Stimulated activated CD8-positive, alpha-beta memory T cell treated with anti-CD3 and anti-CD28 coated beads, Interleukin-2, amount 100 ng/mL, for 48 hours (primary cell): Measurements from ENCODE around the gene UCN2.
A peak's percentile ranks its signal among the peaks of the same experiment; 100 is the strongest.

Source experiments
- DNase-seq, 2 donors: peaks; one replicate each; pipeline ENCODE4 v3.0.0-alpha.2; 2020; ENCODE audit warnings: low read depth in 2 of 2

The UCN2 gene

GRCh38 chr3:48563382-48563918 lies at the start of gene UCN2:
Gene UCN2, minus strand, starts transcription at chr3:48563781. Its CDS starts 657 bp downstream, at chr3:48563124.
- no peak for DNase-seq

- no peak for DNase-seq
Observed at GRCh38 chr3:48612309-48612708, 48.7 kb upstream of the UCN2 start.

DNA sequence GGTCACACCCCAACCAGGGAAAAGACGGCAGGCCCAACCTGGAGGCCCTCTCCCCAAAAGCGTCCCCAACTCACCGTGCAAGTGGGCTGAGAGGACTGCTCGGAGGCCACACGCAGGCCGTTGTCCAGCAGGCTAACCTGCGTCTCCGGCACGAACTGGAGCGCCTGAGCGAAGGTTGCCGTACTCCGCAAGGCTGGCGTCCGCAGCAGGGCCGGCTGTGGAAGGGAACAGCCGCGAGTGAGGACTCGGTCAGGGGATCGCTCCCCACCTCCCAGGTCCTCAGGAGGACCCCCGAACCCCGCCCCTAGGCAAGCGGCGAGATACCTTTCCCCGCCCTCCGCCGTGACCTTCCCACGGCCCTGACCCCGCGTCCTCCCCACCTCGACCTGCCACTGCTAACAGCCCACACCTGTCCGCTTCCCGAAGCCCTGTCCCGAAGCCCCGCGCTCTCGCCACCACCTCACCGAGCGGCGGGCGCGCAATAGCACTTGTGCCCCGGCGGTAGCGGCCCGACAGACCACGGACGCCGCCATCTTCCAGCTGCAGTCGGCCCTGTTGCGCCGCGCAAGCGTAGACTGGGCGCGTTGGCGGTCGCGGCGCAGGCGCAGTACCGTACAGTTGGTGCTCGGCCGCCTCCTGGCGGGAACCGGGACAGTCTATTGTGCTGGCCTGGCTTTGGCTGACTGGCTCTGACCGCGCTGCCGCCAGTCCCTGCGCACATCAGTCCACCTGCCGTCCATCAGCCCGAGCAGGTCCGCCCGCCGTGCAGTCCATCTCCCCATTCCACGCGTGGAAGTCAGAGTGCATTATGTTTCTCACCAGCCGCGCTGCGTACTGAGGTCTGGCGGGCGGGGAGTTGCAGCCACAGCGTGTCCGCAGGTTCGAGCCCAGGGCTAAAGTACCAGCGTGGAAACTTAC lies 45.8 kb upstream of the UCN2 start, which contains the start of gene UQCRC1:
Gene UQCRC1 (minus strand): TSS at position 559 of the 918 bp plus-strand sequence. CDS start 26 bp downstream, at position 533.
- DNase-seq, result peak; percentile 87 to 91

- no peak for DNase-seq
Observed at GRCh38 chr3:48607519-48607918, 43.9 kb upstream of the UCN2 start.

GRCh38 chr3:48601622-48601994 lies 38.0 kb upstream of the UCN2 start:
- no peak for DNase-seq

DNA sequence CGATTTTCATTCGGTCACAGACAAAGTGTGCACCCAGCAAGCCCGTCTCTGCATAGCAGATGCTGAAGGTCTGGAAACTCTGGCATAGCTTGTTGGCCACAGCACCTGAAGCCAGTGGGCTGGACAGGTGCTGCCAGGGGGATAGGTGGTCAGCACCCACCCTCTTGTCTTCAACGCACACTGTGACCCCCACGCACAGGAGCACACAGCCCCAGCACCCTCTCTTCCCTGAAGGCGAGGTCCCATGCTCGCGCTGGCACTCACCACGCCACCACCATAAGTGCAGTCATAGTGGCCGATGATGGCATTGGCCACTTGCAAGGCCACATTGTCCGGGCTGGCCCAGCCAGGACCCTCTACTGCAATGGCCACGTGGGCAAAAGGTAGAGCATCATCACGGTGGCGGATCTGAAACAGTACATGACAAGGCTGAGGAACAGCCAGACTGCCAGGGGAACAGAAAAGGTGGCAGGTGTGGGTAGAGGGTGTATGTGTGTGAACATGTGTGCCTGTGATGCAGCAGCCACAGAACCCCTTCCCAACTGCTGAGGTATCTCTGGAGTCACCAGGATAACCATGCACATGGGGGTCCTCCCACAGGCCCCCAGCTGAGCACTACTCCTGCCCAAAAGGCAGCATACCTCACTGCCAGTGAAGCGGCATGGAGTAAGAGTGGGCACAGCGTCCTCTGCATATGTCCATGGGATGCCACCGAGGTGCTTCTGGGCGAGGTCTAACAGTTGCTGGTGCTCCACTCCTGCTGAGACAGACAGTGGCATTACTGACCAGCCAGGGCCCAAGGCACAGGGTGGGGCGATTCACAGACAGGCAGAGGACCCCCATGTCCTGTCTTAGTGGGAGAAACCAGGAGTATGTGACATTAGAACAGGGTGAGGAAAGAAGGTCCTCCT lies 37.4 kb upstream of the UCN2 start:
- DNase-seq, result no peak

DNA sequence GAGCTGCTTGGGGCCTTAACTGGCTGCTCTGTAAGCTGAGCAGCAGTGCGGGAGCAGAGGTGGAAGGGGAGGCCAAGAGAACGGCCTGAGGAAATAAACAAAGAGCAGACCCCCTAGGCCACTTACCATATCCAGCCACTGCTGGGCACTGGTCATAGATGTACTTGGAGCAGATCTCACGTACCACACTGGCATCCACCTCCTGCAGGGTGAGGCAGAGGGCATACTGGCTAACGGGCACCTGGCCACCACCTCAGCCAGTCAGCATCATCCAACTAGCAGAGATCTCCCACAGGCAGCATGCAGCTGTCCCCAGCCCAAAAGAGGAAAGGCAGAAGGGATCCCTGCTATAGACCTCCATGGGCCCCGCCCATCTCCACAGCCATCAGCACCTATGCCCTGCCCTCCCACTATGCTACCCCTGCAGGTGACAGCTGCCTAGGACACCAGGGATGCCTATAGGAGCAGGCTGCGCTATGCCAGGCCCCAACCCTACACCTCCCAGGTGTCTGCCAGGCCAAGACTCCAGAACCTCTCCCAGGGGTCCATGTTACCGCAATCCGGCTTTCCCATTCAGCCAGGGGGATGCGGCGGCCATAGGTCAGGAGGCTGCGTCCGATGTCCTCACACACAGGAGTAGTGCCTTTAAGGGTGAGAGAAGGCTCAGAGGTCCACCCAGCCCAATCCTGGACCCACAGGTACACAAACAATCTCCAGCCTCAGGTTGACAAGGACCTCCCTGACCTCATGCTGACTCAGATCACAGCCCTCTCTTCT lies 36.1 kb upstream of the UCN2 start:
- no peak for DNase-seq

GRCh38 chr3:48599077-48599501 lies 35.5 kb upstream of the UCN2 start:
- no peak for DNase-seq

GRCh38 chr3:48598323-48599076 lies 34.9 kb upstream of the UCN2 start:
- DNase-seq, result no peak

DNA sequence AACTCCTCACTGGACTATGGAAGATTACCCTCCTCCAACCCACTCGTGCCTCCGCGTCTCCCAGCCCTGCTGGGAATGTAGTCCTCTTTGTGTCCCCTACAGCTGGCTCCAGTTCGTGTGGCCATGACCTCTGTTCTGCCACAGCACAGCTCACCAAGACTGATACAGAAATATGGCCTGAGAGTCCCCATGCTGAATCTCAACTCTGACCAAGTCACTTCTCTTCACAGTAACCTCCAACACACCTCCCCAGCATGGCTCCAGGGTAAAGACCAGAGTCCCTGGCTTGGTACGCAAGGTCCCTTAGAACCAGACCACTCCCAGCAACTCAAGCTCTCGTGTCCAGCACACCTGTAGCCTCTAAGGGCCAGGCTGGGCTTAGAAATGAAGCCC lies 33.8 kb upstream of the UCN2 start:
- DNase-seq, result no peak

GRCh38 chr3:48596676-48597407 lies 33.3 kb upstream of the UCN2 start:
- DNase-seq, result no peak

- DNase-seq, result no peak
Observed at GRCh38 chr3:48596157-48596556, 32.6 kb upstream of the UCN2 start.

GRCh38 chr3:48595526-48596121 lies 32.0 kb upstream of the UCN2 start:
- DNase-seq, result peak in 1 of 2 donors; percentile 9

DNA sequence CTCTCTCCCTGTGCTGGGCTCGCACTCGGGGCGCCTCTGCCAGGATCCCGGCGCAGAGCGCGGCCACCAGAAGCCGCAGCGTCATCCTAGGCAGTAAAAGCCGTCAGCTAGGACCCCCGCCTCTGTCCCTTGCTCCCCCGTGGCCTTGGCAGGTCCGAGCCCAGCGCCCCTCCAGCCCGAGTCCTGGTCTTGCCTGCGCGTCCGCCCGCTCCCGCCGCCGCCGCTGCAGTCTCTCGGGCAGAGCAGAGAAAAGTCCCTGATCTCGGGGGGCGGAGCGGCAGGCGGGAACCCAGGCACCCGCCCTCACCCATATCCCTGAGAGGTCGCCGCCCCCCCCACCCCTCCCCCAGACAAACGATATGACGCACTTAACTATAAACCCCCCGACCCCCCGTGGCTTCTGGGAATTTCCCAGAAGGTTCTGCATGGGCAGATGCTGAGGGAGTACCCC lies 31.5 kb upstream of the UCN2 start, which contains the start of gene COL7A1:
Gene COL7A1 (minus strand): TSS at position 255 of the 451 bp plus-strand sequence. CDS start 170 bp downstream, at position 85.
- DNase-seq, result no peak

DNA sequence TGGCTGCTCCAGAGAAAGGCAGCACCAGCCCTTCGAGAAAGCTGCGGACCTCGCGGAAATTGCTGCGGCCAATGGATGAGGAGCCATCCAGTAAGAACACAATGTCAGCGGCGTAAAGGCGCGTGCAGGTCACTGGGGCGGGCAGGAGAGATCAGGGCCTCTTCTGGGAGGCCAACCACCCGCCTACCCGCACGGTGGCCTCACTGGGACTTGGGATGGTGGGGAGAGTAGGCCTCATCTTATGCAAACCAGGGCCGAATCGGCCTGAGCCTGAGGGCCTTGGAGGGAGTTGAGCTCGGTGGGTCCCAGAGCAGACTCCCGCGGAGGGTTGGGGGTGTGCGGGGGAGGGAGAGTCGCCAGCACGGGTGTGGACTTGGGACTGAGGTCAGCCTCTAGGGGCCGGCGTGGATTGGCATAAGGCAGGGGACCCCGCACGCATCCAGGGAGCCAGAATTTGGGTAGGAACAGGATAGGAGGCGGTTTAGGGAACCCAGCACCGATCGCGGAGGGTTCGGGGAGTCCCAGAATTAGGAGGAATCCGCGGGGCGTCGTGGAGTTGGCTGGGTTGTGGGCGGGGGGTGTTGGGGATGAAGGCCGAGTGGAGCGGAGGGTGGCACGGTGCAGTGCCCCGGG lies 31.0 kb upstream of the UCN2 start:
- no peak for DNase-seq

GRCh38 chr3:48593337-48593736 lies 29.8 kb upstream of the UCN2 start:
- no peak for DNase-seq

- no peak for DNase-seq
Observed at GRCh38 chr3:48592519-48593087, 29.0 kb upstream of the UCN2 start.

DNA sequence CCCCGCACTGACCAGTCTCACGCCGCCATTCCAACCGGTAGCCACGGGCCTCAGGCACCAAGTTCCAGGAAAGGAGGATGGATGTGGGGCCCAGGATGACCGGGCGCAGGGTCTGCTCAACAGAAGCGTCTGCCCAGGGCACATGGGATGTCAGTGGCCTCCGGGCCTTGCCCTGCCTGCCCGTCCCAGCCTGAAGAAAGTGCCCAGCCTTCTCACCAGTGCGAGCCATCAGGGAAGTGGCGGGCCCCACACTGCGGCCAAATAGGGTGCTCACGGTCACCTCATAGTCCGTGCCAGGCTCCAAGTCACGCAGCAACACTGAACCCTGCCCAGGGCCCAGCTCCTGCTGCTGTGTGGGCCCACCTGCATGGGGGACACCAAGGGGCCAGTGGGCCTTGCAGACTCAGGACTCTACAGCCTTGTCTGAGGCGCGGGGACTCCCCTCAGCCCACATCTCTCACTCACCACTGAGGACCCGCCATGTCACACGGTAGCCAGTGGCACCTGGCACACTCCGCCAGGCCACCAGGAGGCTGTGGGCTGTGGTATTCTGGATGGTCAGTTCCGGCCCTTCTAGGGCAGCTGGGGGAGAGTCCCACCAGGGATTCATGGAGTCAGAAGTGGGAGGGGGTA lies 28.4 kb upstream of the UCN2 start:
- no peak for DNase-seq
